NCI-H1092 treated with DMSO at 0.1 percent for 48 hours (cell line): ENCODE measurements around the gene PIK3R2.
A peak's percentile ranks its signal among the peaks of the same experiment; 100 is the strongest.

Source experiments
- DNase-seq: peaks from one replicate; lab custom pipeline; 2025; lab: John Stamatoyannopoulos, UW

The PIK3R2 gene

GRCh38 chr19:18123819-18124218 is 29.1 kb upstream of the PIK3R2 start:
- no peak for DNase-seq

- DNase-seq, result no peak
These were observed 26.9 kb upstream of the PIK3R2 start for GRCh38 chr19:18126097-18126496.

GRCh38 chr19:18128044-18128443 is 24.9 kb upstream of the PIK3R2 start:
- DNase-seq, result no peak

GRCh38 chr19:18128805-18129204 is 24.2 kb upstream of the PIK3R2 start:
- no peak for DNase-seq

GRCh38 chr19:18130523-18131242 is 22.3 kb upstream of the PIK3R2 start:
- DNase-seq, result no peak

- no peak for DNase-seq
These were observed 20.9 kb upstream of the PIK3R2 start for GRCh38 chr19:18131841-18132596.

GRCh38 chr19:18135712-18136584 is 17.0 kb upstream of the PIK3R2 start:
- no peak for DNase-seq

- no peak for DNase-seq
These were observed 15.7 kb upstream of the PIK3R2 start for GRCh38 chr19:18137242-18137641.

GRCh38 chr19:18137657-18138339 is 15.2 kb upstream of the PIK3R2 start:
- DNase-seq, result no peak

GRCh38 chr19:18140473-18140872 is 12.5 kb upstream of the PIK3R2 start:
- DNase-seq, result no peak

- DNase-seq, result no peak
These were observed 11.9 kb upstream of the PIK3R2 start for GRCh38 chr19:18141031-18141430.

GRCh38 chr19:18143902-18144301 is 9.1 kb upstream of the PIK3R2 start:
- no peak for DNase-seq

GRCh38 chr19:18144361-18144760 is 8.6 kb upstream of the PIK3R2 start:
- DNase-seq, result no peak

GRCh38 chr19:18144906-18145305 is 8.1 kb upstream of the PIK3R2 start:
- DNase-seq, result no peak

- DNase-seq, result no peak
These were observed 7.5 kb upstream of the PIK3R2 start for GRCh38 chr19:18145391-18145999.

GRCh38 chr19:18147396-18147795 is 5.6 kb upstream of the PIK3R2 start:
- no peak for DNase-seq

- no peak for DNase-seq
These were observed 3.4 kb upstream of the PIK3R2 start for GRCh38 chr19:18149596-18149975.

- no peak for DNase-seq
These were observed 2.0 kb upstream of the PIK3R2 start for GRCh38 chr19:18150776-18151624.

GRCh38 chr19:18152442-18152816 is 534 bp upstream of the PIK3R2 start:
- peak; percentile 97 for DNase-seq

- peak; percentile 8 for DNase-seq
These were observed 682 bp downstream of the PIK3R2 start for GRCh38 chr19:18153556-18154134.
